ENCODE data around the gene AFMID. TPM values are rescaled to one million over a fixed set of nuclear protein-coding genes. Genes with fewer than 3 reads are reported as not detected.

Gene AFMID
- total RNA-seq, 2 donors from 2014 or later = 44.2 to 59.4 TPM

- Mint-ChIP-seq H3K4me3 (peak overlapping the region; percentile 90), H3K36me3 (ENCODE audit: low read depth) (peaks cover 24% of the 10 kb centered on the region), H3K9me3 (no peaks in the 10 kb centered on the region), H3K4me1 (no peaks in the 10 kb centered on the region), H3K27me3 (no peaks in the 10 kb centered on the region), H3K27ac (peak overlapping the region; percentile 59)
- ATAC-seq (replicated peaks) = no peak
Measured at GRCh38 chr17:78214706-78215061, 27.5 kb downstream of the AFMID start.

DNA sequence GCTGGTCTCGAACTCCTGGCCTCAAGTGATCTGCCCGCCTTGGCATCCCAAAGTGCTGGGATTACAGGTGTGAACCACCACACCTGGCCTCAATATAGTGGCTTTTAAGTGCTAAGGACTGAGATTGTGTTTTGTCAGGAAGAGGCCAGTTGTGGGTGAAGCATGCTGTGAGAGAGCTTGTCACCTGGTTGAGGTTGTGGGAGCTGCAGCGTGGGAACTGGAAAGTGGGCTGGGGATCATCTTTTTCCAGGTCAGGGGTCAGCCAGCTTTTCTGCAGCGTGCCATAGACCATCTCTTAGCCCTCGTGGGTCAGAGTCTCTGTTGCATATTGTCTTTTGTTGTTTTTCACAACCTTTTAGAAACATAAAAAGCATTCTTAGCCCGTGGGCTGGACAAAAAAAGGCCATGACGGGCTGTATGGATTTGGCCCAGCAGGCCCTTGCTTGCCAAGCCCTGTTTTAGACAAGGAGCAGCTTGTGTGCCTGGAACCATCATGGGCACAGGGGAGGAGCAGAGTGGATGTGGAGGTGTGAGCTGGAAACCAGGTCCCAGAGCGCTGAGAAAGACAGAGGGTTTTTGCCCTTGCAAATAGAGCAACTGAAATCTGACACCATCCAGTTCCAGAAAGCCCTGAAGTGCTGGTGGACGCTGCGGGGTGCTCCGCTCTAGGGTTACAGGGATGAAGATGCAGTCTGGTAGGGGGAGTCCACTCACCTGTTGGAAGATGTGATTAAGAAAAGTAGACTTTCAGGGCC lies 32.4 kb downstream of the AFMID start:
- H3K4me3 Mint-ChIP-seq = no peak overlapping the region
- ATAC-seq (replicated peaks) = no peak
- no peaks in the 10 kb centered on the region for H3K9me3 Mint-ChIP-seq
- no peaks in the 10 kb centered on the region for H3K27me3 Mint-ChIP-seq
- H3K27ac Mint-ChIP-seq = no peak overlapping the region
- peaks cover 53% of the 10 kb centered on the region for H3K36me3 Mint-ChIP-seq (ENCODE audit: low read depth)
- H3K4me1 Mint-ChIP-seq = no peaks in the 10 kb centered on the region

DNA sequence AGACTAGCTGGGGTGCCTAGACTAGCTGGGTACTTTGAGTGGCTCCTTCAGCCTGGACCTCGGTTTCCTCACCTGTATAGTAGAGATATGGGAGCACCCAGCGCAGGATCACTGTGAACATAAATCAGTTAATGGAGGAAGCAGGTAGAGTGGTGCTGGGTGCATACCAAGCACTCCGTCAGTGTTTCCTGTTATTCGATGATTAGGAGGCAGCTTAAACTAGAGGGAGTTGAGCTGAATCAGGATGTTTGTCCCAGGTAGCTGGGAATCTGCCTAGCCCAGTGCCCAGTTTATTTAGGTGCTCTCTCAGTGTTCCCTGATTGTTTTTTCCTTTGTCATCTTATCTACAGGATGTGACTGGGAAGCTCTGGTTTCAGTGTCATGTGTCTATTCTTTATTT lies 35.9 kb downstream of the AFMID start:
- Mint-ChIP-seq H3K27me3 (no peaks in the 10 kb centered on the region), H3K4me1 (no peaks in the 10 kb centered on the region), H3K4me3 (no peak overlapping the region), H3K36me3 (ENCODE audit: low read depth) (peaks cover 43% of the 10 kb centered on the region), H3K27ac (no peak overlapping the region), H3K9me3 (no peaks in the 10 kb centered on the region)
- no peak for ATAC-seq (replicated peaks)

- H3K27me3 Mint-ChIP-seq = no peaks in the 10 kb centered on the region
- no peak for ATAC-seq (replicated peaks)
- no peaks in the 10 kb centered on the region for H3K9me3 Mint-ChIP-seq
- H3K4me3 Mint-ChIP-seq = no peak overlapping the region
- no peak overlapping the region for H3K27ac Mint-ChIP-seq
- peaks cover 39% of the 10 kb centered on the region for H3K36me3 Mint-ChIP-seq (ENCODE audit: low read depth)
- no peaks in the 10 kb centered on the region for H3K4me1 Mint-ChIP-seq
Measured at GRCh38 chr17:78223765-78224164, 36.6 kb downstream of the AFMID start.

- Mint-ChIP-seq H3K36me3 (ENCODE audit: low read depth) (peaks cover 32% of the 10 kb centered on the region), H3K27ac (no peak overlapping the region)
- ATAC-seq (replicated peaks) = no peak
Measured at GRCh38 chr17:78224231-78225087, 37.3 kb downstream of the AFMID start.

GRCh38 chr17:78225088-78225865 lies 38.1 kb downstream of the AFMID start:
- H3K27ac Mint-ChIP-seq = no peak overlapping the region

More at GRCh38 chr17:78224231-78225087, 37.3 kb downstream of the AFMID start:
- Mint-ChIP-seq H3K4me3 (no peak overlapping the region), H3K4me1 (no peaks in the 10 kb centered on the region), H3K27me3 (no peaks in the 10 kb centered on the region), H3K9me3 (no peaks in the 10 kb centered on the region)

GRCh38 chr17:78226055-78226758 lies 39.0 kb downstream of the AFMID start:
- H3K27me3 Mint-ChIP-seq = peaks cover 7% of the 10 kb centered on the region
- no peak overlapping the region for H3K27ac Mint-ChIP-seq
- no peak for ATAC-seq (replicated peaks)
- no peaks in the 10 kb centered on the region for H3K9me3 Mint-ChIP-seq
- H3K4me3 Mint-ChIP-seq = no peak overlapping the region
- peaks cover 22% of the 10 kb centered on the region for H3K36me3 Mint-ChIP-seq (ENCODE audit: low read depth)
- no peaks in the 10 kb centered on the region for H3K4me1 Mint-ChIP-seq

More at GRCh38 chr17:78225088-78225865, 38.1 kb downstream of the AFMID start:
- Mint-ChIP-seq H3K4me3 (no peak overlapping the region), H3K9me3 (no peaks in the 10 kb centered on the region), H3K36me3 (ENCODE audit: low read depth) (peaks cover 27% of the 10 kb centered on the region), H3K4me1 (no peaks in the 10 kb centered on the region), H3K27me3 (peaks cover under 1% of the 10 kb centered on the region)
- no peak for ATAC-seq (replicated peaks)

DNA sequence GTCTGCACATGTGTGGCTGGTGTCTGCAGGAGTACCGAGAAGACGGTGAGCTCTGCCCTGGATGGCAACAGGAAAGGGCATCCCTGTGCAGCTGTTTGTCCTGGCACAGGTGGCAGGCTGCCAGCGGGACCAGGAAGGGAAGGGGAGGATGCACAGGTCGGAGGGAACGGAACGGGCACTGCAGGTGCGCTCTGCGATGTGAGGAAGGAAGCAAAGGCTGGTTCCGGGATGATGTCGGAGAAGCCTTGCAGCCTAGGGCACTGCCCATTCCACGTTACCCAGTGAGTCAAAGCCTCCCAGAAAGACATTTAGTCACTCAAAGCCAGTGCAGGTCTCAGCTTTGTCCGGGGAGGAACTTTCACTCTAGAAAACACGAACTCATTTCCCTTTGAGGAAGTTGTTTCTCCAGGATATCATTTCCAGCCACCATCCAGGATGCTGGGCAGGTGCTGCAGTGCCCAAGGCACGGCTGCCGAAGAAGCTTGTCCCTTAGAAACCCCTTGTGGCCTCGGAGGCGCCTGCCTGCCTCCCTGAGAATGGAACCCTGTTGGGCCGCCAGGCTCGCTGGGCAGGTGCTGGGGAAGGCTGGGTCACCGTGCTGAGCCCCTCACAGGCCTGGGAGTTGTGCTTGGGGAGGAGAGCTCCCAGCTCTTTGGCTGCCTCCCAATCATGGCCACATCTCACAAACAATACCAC lies 39.7 kb downstream of the AFMID start:
- Mint-ChIP-seq H3K9me3 (no peaks in the 10 kb centered on the region), H3K27ac (no peak overlapping the region), H3K36me3 (ENCODE audit: low read depth) (peaks cover 21% of the 10 kb centered on the region), H3K4me3 (no peak overlapping the region), H3K4me1 (no peaks in the 10 kb centered on the region), H3K27me3 (peaks cover 7% of the 10 kb centered on the region)
- ATAC-seq (replicated peaks) = peak; percentile 46

DNA sequence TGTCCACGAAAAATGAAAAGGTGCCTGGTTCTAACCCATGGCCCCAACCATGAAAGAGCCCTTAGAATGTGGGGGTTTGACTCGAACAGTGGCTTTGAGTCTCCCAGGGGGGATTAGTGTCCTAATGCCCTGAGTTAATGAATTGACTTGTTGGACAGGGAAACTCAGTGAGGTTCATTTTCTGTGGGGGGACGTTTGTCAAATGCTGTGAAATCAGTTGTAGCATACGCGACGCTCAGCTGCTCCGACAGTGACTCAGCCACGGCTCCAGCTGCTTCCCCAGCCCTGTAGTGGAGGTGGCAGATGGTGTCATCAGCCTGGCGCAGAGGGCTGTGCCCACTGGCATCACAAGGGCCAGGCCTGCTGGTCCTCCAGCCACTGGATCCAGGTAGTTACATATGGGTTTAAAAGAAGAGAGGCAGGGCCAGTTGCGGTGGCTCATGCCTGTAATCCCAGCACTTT lies 40.3 kb downstream of the AFMID start:
- Mint-ChIP-seq H3K36me3 (ENCODE audit: low read depth) (peaks cover 21% of the 10 kb centered on the region), H3K4me3 (no peak overlapping the region), H3K27ac (no peak overlapping the region), H3K4me1 (no peaks in the 10 kb centered on the region), H3K27me3 (peaks cover 12% of the 10 kb centered on the region), H3K9me3 (no peaks in the 10 kb centered on the region)
- no peak for ATAC-seq (replicated peaks)

DNA sequence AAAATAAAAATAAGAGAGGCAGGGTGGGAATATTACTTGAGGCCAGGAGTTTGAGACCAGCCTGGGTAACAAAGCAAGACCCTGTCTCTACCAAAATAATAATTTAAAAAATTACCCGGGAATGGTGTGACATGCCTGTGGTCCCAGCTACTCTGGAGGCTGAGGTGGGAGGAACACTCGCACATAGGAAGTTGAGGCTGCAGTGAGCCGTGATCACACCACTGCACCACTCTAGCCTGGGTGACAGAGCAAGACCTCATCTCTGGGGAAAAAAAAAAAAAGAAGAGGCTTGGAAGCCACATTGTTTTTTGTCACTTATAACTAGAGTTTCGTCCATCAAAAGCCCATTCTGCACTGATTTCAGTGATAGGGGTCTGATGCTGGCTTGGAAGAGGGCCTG lies 41.0 kb downstream of the AFMID start:
- Mint-ChIP-seq H3K9me3 (no peaks in the 10 kb centered on the region), H3K27ac (no peak overlapping the region), H3K4me3 (no peak overlapping the region), H3K4me1 (no peaks in the 10 kb centered on the region), H3K36me3 (ENCODE audit: low read depth) (peaks cover 14% of the 10 kb centered on the region), H3K27me3 (peaks cover 18% of the 10 kb centered on the region)
- ATAC-seq (replicated peaks) = no peak

DNA sequence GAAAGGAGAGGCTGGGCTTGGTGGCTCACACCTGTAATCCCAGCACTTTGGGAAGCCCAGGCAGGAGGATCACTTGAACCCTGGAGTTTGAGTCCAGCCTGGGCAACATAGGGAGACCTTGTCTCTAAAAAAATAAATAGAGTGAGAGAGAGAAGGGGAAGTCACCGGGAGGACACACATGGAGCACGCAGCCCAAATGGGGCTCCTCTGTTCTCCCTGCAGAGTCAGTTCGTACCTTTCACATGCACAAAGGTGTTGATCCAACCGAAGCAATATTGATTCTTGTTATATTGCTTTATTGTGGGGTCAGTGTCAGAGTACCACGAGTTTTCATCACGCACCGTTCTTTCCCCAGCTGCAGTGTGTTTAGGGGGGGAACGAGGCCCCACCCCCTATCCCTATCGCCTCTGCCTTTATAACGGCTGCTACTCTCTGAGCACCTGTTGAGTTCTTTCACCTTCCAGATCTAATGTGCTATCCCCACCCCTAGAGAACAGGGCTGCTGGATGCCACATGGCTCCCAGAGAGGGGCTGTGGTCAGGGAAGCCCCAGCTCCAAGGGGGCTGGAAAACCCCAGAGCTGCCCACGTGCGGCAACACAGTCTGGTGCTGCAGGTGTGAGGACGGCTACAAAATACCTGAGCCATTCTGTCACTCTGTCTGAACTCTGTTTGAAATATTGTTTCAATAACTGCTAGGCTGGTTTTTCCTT lies 43.2 kb downstream of the AFMID start:
- Mint-ChIP-seq H3K36me3 (ENCODE audit: low read depth) (no peaks in the 10 kb centered on the region), H3K4me1 (no peaks in the 10 kb centered on the region), H3K27me3 (peaks cover 18% of the 10 kb centered on the region), H3K27ac (no peak overlapping the region), H3K4me3 (no peak overlapping the region), H3K9me3 (no peaks in the 10 kb centered on the region)
- no peak for ATAC-seq (replicated peaks)

DNA sequence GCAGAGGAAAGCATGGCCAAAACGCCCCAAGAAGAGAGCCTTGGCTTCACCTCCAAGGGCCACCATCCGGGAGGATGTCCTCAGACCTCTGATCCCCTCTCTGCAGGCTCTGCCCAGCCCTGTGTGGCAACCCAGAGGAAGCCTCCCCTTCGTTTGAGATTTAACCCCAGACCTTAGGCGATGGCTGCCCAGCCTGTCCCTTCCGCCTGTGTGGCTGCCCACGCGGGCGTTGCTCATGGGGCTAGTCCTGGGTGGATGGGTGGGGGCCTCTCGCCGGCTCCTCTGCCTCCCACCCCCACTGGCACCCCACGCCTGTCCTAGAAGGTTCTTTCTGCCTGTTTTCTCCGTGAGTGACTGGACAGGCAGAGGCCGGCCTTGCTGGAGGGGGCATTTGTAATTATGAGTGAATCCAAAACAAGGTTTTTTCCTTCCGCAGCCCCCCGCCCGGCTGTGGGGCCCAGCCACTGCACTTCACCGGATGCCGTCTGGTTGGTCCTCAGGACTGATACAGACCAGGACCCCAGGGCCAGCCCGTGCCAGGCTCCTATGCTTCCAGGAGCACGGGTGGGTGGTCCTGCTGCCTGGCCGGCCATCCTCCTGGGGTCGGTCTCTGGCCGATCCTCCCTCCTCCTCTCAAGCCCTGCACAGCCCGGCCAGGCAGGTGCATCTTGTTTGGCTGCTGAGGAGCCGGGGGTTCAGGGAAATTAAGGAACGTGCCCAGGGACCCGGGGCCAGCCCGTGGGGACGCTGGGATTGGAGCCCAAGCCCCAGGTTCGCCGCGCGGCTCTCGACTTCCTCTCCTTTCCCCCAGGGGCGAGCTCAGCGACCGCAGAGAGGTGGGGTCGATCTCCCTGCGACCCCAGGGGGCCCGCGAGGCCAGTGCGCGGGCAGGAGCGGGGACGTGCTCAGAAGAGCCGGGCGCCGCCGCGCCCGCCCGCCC lies 44.1 kb downstream of the AFMID start, which contains the start of gene TMEM235:
Gene TMEM235 (plus strand): TSS at position 636 of the 940 bp plus-strand sequence. CDS start 393 bp downstream, outside the sequence.
- Mint-ChIP-seq H3K27ac (no peak within 1 kb of the TSS), H3K27me3 (peaks cover 18% of the 10 kb centered on the region), H3K36me3 (ENCODE audit: low read depth) (no peaks in the 10 kb centered on the region), H3K9me3 (no peaks in the 10 kb centered on the region), H3K4me3 (no peak within 1 kb of the TSS), H3K4me1 (no peaks in the 10 kb centered on the region)
- ATAC-seq (replicated peaks) = no peak
